ENCODE measurements around the gene FOXP1. TPM values are rescaled to one million over a fixed set of nuclear protein-coding genes. Genes with fewer than 3 reads are reported as not detected.

The FOXP1 gene
- total RNA-seq, 1 donor from 2014 or later, result 41.2 TPM

DNA sequence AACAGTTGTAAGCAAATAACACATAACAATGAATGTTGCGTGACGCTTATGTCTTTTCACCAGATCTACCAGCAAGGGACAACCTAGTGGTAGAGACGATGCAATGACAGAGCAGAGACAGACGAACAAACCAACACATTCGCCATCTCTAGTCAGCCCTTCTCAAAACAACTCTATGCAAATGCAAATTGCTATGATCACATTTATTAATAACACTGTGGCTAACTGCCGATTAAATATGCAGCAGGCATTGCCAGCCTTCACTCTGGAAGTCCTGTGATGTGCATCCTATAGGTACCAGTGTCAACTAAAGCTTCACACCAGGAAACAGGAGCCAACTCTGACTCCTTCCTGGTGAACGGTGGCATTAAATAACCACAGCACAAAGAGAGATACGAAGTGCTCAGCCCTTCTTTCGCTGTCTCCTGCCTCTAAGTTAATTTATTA is 94.2 kb downstream of the FOXP1 start:
- DNase-seq, result no peak
- intact Hi-C loops (cut with micrococcal nuclease), result no loop called here
- H3K4me3 ChIP-seq, result no peak overlapping the region
- H3K4me1 ChIP-seq, result no peaks in the 10 kb centered on the region
- no peak for TF ChIP-seq CTCF (IDR thresholded peaks at IDR 0.05; ENCODE audit: borderline replicate concordance)
- peaks cover 8% of the 10 kb centered on the region for H3K9me3 ChIP-seq (replicated peaks)
- H3K36me3 ChIP-seq, result peaks cover 26% of the 10 kb centered on the region
- H3K27me3 ChIP-seq (ENCODE audit: low read depth), result no peaks in the 10 kb centered on the region
- H3K27ac ChIP-seq (replicated peaks), result no peak overlapping the region

DNA sequence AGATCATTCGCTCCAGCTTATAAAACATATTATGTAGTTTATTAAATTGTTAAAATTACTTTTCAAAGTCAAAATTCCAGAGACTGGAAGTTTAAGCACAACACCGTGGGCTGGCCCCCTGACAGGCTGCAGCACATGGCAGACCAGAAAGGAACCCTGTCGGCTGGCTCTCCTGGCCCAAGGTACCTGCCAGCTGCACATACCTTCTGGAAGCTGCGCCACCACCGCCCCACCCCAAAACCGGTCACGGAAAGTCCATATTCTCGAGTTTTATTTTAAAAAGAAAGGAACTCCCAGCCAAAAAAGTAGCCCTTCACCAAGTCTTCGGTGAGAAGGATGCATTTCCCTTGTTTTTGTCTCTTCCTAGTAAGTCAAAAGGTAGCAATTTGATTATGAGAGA is 94.6 kb downstream of the FOXP1 start:
- no peaks in the 10 kb centered on the region for H3K27me3 ChIP-seq (ENCODE audit: low read depth)
- no peak for TF ChIP-seq CTCF (IDR thresholded peaks at IDR 0.05; ENCODE audit: borderline replicate concordance)
- H3K27ac ChIP-seq (replicated peaks), result no peak overlapping the region
- H3K4me3 ChIP-seq, result no peak overlapping the region
- H3K9me3 ChIP-seq (replicated peaks), result peaks cover 8% of the 10 kb centered on the region
- intact Hi-C loops (cut with micrococcal nuclease), result no loop called here
- no peak for DNase-seq
- peaks cover 26% of the 10 kb centered on the region for H3K36me3 ChIP-seq
- no peaks in the 10 kb centered on the region for H3K4me1 ChIP-seq

- no peak for TF ChIP-seq CTCF (IDR thresholded peaks at IDR 0.05; ENCODE audit: borderline replicate concordance)
- no peak for DNase-seq
- peaks cover 8% of the 10 kb centered on the region for H3K9me3 ChIP-seq (replicated peaks)
- H3K27me3 ChIP-seq (ENCODE audit: low read depth), result no peaks in the 10 kb centered on the region
- no peak overlapping the region for H3K4me3 ChIP-seq
- H3K27ac ChIP-seq (replicated peaks), result no peak overlapping the region
- peaks cover 26% of the 10 kb centered on the region for H3K36me3 ChIP-seq
- intact Hi-C loops (cut with micrococcal nuclease), result no loop called here
- no peaks in the 10 kb centered on the region for H3K4me1 ChIP-seq
These were observed 95.1 kb downstream of the FOXP1 start for GRCh38 chr3:71488391-71488809.

DNA sequence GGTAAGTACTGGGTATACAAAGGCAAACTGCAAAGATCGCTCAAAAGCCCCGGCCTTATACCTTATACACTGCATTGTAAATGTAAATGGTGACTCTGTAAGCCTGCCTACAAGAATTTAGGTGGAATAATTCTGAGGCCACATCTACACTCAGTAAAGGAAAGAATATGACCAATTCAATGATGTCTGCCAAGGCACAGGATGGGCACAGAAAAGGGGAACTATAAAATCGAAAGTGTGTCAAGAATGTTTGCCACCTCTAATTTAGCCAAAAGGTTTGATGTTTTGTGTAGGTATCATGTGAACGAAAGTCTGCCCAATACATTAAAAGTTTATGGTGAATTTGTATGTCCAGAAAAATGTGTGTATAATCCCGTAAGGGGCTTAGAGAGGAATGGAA is 96.1 kb downstream of the FOXP1 start:
- no peak overlapping the region for H3K4me3 ChIP-seq
- H3K27ac ChIP-seq (replicated peaks), result no peak overlapping the region
- peaks cover 8% of the 10 kb centered on the region for H3K9me3 ChIP-seq (replicated peaks)
- TF ChIP-seq CTCF (IDR thresholded peaks at IDR 0.05; ENCODE audit: borderline replicate concordance), result no peak
- intact Hi-C loops (cut with micrococcal nuclease), result no loop called here
- no peak for DNase-seq
- H3K36me3 ChIP-seq, result peaks cover 16% of the 10 kb centered on the region
- H3K27me3 ChIP-seq (ENCODE audit: low read depth), result no peaks in the 10 kb centered on the region
- H3K4me1 ChIP-seq, result no peaks in the 10 kb centered on the region

DNA sequence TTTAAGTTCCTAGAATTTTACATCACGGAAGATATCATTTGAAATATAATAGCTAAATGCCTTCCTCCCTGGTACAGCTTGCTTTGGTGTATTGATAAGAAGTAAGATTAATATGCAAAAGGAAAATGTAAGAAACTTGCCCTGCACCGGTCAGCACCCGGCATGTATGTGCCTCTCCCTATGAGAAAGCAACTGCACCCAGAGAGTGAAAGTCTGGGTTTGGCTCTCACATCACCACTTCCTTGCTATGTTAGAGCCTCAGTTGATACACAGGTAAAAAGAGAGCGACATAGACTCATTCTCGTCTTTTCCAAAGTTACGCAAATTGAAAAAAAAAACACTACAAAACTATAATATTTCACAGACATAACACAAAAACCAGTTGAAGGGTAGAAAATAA is 96.7 kb downstream of the FOXP1 start:
- DNase-seq, result no peak
- peaks cover 10% of the 10 kb centered on the region for H3K36me3 ChIP-seq
- peaks cover 8% of the 10 kb centered on the region for H3K9me3 ChIP-seq (replicated peaks)
- no peak for TF ChIP-seq CTCF (IDR thresholded peaks at IDR 0.05; ENCODE audit: borderline replicate concordance)
- intact Hi-C loops (cut with micrococcal nuclease), result no loop called here
- H3K4me1 ChIP-seq, result no peaks in the 10 kb centered on the region
- no peaks in the 10 kb centered on the region for H3K27me3 ChIP-seq (ENCODE audit: low read depth)
- no peak overlapping the region for H3K4me3 ChIP-seq
- no peak overlapping the region for H3K27ac ChIP-seq (replicated peaks)

DNA sequence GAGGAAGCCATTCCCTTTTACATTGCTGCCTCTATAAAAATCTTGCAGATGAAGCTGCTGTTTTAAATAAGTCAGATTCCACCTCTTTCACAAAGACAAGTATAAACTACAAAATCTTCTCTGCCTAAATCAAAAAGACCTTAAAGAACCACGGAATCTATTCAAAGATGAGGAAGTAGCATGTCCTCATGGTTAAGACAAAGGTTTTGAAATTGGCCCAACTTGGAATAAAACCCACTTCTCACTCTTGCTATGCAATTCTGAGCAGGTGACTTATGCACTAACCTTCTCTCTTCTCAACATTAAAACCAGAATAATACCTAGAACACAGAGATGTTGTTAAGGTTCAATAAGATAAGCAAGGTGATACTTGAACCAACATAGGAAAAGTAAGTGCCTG is 97.6 kb downstream of the FOXP1 start:
- H3K27me3 ChIP-seq (ENCODE audit: low read depth), result no peaks in the 10 kb centered on the region
- H3K4me1 ChIP-seq, result no peaks in the 10 kb centered on the region
- no peak for DNase-seq
- TF ChIP-seq CTCF (IDR thresholded peaks at IDR 0.05; ENCODE audit: borderline replicate concordance), result no peak
- H3K9me3 ChIP-seq (replicated peaks), result peaks cover 3% of the 10 kb centered on the region
- H3K36me3 ChIP-seq, result peaks cover under 1% of the 10 kb centered on the region
- no peak overlapping the region for H3K27ac ChIP-seq (replicated peaks)
- intact Hi-C loops (cut with micrococcal nuclease), result no loop called here
- H3K4me3 ChIP-seq, result no peak overlapping the region
